NB4 (cell line): Measurements from ENCODE around the gene COL21A1.
A peak's percentile ranks its signal among the peaks of the same experiment; 100 is the strongest.

Experiments
- DNase-seq: peaks from one replicate; pipeline ENCODE4 v3.0.0; 2010; ENCODE audit warnings: low read depth
- H3K4me3 ChIP-seq: one replicate; pipeline ENCODE4 v1.5.1; 2011; ENCODE audit warnings: mild to moderate bottlenecking, low read depth, low read length, moderate library complexity
- MAX ChIP-seq: IDR thresholded peaks from 2 replicates; pipeline ENCODE4 v1.6.1; 2011; ENCODE audit warnings: low read depth, low read length
- MYC ChIP-seq: IDR thresholded peaks from 2 replicates; pipeline ENCODE4 v1.6.1; 2011; ENCODE audit warnings: low read depth, low read length
- POLR2A ChIP-seq: IDR thresholded peaks from 2 replicates; pipeline ENCODE4 v1.6.1; 2011; ENCODE audit warnings: mild to moderate bottlenecking; ENCODE audit not compliant: insufficient read length; ENCODE audit errors: extremely low read depth
- TF ChIP-seq, protein P1 (sequence below): IDR thresholded peaks from one replicate; pipeline ENCODE4 v1.5.1; 2012; ENCODE audit warnings: low read depth, low read length

COL21A1 gene

DNA sequence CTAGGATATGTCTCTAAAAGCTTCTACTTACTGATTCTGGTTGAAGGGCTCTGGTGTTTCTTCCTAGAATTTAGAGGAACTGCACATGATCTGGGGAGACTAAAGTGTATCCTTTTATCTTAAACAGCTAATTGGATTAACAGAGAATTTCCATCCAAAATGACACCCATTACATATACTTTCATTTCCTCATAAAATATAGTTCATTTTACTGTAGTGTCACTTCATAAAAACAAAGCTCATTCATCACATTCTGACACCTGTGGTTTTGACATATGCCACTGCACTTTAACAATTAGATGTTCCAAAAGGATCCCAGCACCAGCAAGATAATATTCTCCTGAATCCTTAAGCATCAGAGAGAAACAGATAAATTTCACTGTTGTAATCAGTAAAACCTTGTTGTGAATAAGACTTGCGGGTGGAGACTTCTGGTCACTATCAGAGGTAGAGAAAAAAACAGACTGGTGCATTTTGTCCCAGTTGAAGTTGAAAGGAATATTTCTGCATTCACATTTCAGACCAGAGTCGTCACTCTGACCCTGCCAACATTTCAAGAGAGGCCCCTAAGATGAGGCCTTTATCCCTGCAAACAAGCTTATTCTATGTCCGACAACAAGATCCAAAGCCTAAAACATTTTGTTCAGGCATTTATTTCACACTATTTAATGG, 196.7 kb downstream of the COL21A1 start:
- DNase-seq, result no peak
- TF ChIP-seq MYC, result no peak
- no peak for TF ChIP-seq MAX
- TF ChIP-seq, protein P1, sequence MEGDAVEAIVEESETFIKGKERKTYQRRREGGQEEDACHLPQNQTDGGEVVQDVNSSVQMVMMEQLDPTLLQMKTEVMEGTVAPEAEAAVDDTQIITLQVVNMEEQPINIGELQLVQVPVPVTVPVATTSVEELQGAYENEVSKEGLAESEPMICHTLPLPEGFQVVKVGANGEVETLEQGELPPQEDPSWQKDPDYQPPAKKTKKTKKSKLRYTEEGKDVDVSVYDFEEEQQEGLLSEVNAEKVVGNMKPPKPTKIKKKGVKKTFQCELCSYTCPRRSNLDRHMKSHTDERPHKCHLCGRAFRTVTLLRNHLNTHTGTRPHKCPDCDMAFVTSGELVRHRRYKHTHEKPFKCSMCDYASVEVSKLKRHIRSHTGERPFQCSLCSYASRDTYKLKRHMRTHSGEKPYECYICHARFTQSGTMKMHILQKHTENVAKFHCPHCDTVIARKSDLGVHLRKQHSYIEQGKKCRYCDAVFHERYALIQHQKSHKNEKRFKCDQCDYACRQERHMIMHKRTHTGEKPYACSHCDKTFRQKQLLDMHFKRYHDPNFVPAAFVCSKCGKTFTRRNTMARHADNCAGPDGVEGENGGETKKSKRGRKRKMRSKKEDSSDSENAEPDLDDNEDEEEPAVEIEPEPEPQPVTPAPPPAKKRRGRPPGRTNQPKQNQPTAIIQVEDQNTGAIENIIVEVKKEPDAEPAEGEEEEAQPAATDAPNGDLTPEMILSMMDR, result no peak
- no peak for TF ChIP-seq POLR2A
- H3K4me3 ChIP-seq, result no peak overlapping the region

DNA sequence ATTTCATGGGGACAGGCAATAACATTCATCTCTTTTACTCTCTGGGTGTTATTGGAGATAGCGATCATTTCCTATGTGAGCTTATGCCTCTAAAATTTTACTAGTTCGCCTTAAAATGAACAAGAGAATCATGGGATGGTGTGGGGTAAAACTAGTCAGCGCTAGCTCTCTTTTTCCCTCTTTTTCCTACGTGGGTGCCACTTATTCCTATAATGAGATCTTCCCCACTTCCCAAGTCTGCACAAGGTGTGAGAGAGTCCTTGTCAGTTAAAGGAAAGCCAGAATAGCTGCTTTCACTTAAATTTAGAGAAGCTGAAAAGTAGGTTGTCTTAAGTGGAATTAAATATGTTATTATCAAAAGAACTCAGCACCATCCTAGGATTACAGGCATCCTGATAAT, 198.8 kb downstream of the COL21A1 start:
- TF ChIP-seq POLR2A (no peak), MYC (no peak), MAX (no peak)
- TF ChIP-seq, protein P1, result no peak
- DNase-seq, result no peak
- no peak overlapping the region for H3K4me3 ChIP-seq

DNA sequence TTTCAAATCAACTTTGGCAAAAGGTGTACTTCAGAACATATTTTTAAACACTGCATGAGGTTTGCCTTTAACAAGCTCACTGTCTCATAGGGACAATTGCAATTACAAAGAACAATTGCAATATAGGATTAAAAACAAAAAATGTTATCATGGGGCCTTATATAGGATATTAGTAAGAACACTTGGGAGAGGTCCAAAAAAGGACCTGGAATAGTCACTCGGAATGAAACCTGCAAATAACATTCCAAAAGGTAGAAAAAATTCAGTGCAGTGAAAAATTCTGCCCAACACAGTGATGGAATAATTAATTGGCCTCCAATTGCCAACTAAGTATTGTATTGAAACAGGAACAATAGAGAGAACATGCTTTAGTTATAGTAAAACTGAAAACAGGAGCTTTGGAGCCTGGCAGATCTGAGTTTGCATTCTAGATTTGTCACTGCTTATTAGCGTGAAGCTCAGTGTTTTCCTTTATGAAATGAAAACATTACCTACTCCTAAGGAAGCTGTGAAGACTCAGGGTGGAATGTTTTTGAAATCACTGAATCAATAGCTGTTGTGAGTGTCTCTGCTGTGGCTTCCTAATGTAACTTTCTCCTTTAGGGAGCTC, 199.3 kb downstream of the COL21A1 start:
- DNase-seq, result no peak
- TF ChIP-seq MAX (no peak), POLR2A (no peak), MYC (no peak)
- TF ChIP-seq, protein P1, result no peak
- no peak overlapping the region for H3K4me3 ChIP-seq

- H3K4me3 ChIP-seq, result no peak overlapping the region
- DNase-seq, result peak; percentile 75
- TF ChIP-seq MAX (no peak), MYC (no peak)
These were observed 200.8 kb downstream of the COL21A1 start for GRCh38 chr6:56046576-56046975.

- TF ChIP-seq, protein P1, result no peak
- no peak for TF ChIP-seq POLR2A
- TF ChIP-seq MAX, result no peak
- TF ChIP-seq MYC, result no peak
- H3K4me3 ChIP-seq, result no peak overlapping the region
- DNase-seq, result no peak
These were observed 203.6 kb downstream of the COL21A1 start for GRCh38 chr6:56043761-56044160.

DNA sequence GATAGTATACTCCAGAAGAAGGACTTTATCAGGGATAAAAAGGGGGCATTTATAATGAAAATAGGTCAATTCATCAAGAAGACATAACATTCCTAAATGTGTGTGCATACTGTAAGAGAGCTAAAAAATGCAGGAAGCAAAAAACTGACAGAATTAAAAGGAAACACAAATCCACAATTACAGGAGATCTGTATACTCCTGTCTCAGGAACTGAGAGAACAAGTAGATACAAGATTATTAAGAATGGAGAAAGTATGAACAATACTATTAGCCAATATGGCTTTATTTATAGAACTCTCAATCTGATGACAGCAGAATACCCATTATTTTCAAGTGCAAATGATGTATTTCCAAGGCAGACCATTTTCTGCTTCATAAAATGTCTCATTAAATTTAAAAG, 204.3 kb downstream of the COL21A1 start:
- no peak for TF ChIP-seq MYC
- TF ChIP-seq MAX, result no peak
- TF ChIP-seq, protein P1, result no peak
- TF ChIP-seq POLR2A, result no peak
- no peak for DNase-seq

More for the DNA sequence above, 204.3 kb downstream of the COL21A1 start:
- no peak overlapping the region for H3K4me3 ChIP-seq
